K562 (cell line): Measurements from ENCODE around the gene PPIC.

Experiments used
- CCNT2 ChIP-seq: IDR thresholded peaks from 2 replicates; pipeline ENCODE4 v1.6.1; 2011; ENCODE audit warnings: borderline replicate concordance, low read depth, mild to moderate bottlenecking, moderate library complexity, mixed read lengths, low read length; ENCODE audit not compliant: insufficient read length; ENCODE audit errors: extremely low read depth
- CTBP1 ChIP-seq: fragments of 450-650 bp; IDR thresholded peaks from 2 replicates; pipeline ENCODE4 v1.6.1; 2016; ENCODE audit warnings: borderline replicate concordance
- CTCF ChIP-seq, 3 experiments: IDR thresholded peaks in 2 of 3; conservative IDR thresholded peaks in 1 of 3; 2 replicates each; pipeline ENCODE4 v1.5.1; 2011 to 2012; ENCODE audit warnings: low read length in 3 of 3, mild to moderate bottlenecking in 3 of 3, control low read depth in 2 of 3, improper control_type of control experiment in 1 of 3, inconsistent platforms in 1 of 3, low read depth in 1 of 3, mixed read lengths in 1 of 3, moderate library complexity in 1 of 3; ENCODE audit not compliant: insufficient read depth in 2 of 3
- E2F6 ChIP-seq, 2 experiments: IDR thresholded peaks; 2 replicates each; pipeline ENCODE4 v1.6.1; 2011; ENCODE audit warnings: borderline replicate concordance in 1 of 2, control low read depth in 1 of 2, low read depth in 1 of 2, low read length in 1 of 2, mild to moderate bottlenecking in 1 of 2, mixed read lengths in 1 of 2, moderate library complexity in 1 of 2; ENCODE audit not compliant: insufficient read depth in 1 of 2, insufficient read length in 1 of 2, poor library complexity in 1 of 2, severe bottlenecking in 1 of 2; ENCODE audit errors: extremely low read depth in 1 of 2
- IRF2 ChIP-seq: sonication (generic); formaldehyde crosslinking; IDR thresholded peaks from 2 replicates; pipeline ENCODE4 v1.8.1; 2022; ENCODE audit warnings: mild to moderate bottlenecking, missing genetic modification reagents
- NCOA2 ChIP-seq, 2 experiments: fragments of 450-650 bp; IDR thresholded peaks; 2 replicates each; pipeline ENCODE4 v1.6.1; 2018; ENCODE audit warnings: mild to moderate bottlenecking in 2 of 2, moderate library complexity in 1 of 2; ENCODE audit not compliant: partially characterized antibody in 2 of 2
- NKRF ChIP-seq: fragments of 450-650 bp; IDR thresholded peaks from 2 replicates; pipeline ENCODE4 v1.6.1; 2016; ENCODE audit warnings: borderline replicate concordance
- TCF7L2 ChIP-seq: fragments of 150-350 bp; IDR thresholded peaks from 2 replicates; pipeline ENCODE4 v1.6.1; 2016; ENCODE audit warnings: low read depth, mild to moderate bottlenecking, low read length, moderate library complexity
- USF2 ChIP-seq: sonication (generic); formaldehyde crosslinking; IDR thresholded peaks from 2 replicates; pipeline ENCODE4 v1.5.0; 2020; ENCODE audit warnings: missing genetic modification reagents
- XRCC3 ChIP-seq: fragments of 450-650 bp; IDR thresholded peaks from 2 replicates; pipeline ENCODE4 v1.6.1; 2017; ENCODE audit warnings: mild to moderate bottlenecking, moderate library complexity
- YY1 ChIP-seq, 3 experiments: IDR thresholded peaks; 2 replicates each; pipeline ENCODE4 v1.6.1; 2011; ENCODE audit warnings: low read length in 2 of 3, mild to moderate bottlenecking in 2 of 3, moderate library complexity in 2 of 3, borderline replicate concordance in 1 of 3, control low read depth in 1 of 3, low read depth in 1 of 3; ENCODE audit not compliant: insufficient read depth in 3 of 3, insufficient replicate concordance in 2 of 3, control insufficient read depth in 1 of 3, insufficient read length in 1 of 3; ENCODE audit errors: extremely low read depth in 1 of 3
- ZFP36 ChIP-seq: fragments of 150-350 bp; IDR thresholded peaks from 2 replicates; pipeline ENCODE4 v1.6.1; 2018; ENCODE audit warnings: low read length, low read depth; ENCODE audit not compliant: partially characterized antibody
- ZNF253 ChIP-seq: fragments of 250-450 bp; sonication (Bioruptor Pico); conservative IDR thresholded peaks from 2 replicates; pipeline ENCODE4 v1.6.1; 2021; ENCODE audit warnings: mild to moderate bottlenecking
- ZNF655 ChIP-seq: fragments of 250-450 bp; sonication (Bioruptor Pico); IDR thresholded peaks from 2 replicates; pipeline ENCODE4 v1.5.0; 2021

- TF ChIP-seq CTBP1 = no peak
- TF ChIP-seq XRCC3 = no peak
- no peak for TF ChIP-seq CTCF (IDR thresholded peaks at IDR 0.05 in 2 of 3, conservative IDR thresholded peaks at IDR 0.05 in 1 of 3; ENCODE audit: insufficient read depth in 2 of 3, low read depth in 1 of 3, low read length in 3 of 3)
- TF ChIP-seq USF2 (CRISPR knock-in tag) = no peak
- TF ChIP-seq ZNF655 = no peak
- TF ChIP-seq ZFP36 = no peak
- TF ChIP-seq E2F6 (IDR thresholded peaks at IDR 0.05; ENCODE audit: borderline replicate concordance in 1 of 2, extremely low read depth in 1 of 2, insufficient read depth in 1 of 2, insufficient read length in 1 of 2, low read depth in 1 of 2, low read length in 1 of 2, poor library complexity in 1 of 2, severe bottlenecking in 1 of 2) = no peak
- no peak for TF ChIP-seq ZNF253 (CRISPR knock-in tag)
- no peak for TF ChIP-seq CCNT2
- TF ChIP-seq NCOA2 (IDR thresholded peaks at IDR 0.05; ENCODE audit: partially characterized antibody in 2 of 2) = no peak
- TF ChIP-seq TCF7L2 = no peak
- TF ChIP-seq IRF2 (CRISPR knock-in tag) = no peak
- no peak for TF ChIP-seq NKRF
- no peak for TF ChIP-seq YY1 (IDR thresholded peaks at IDR 0.05; ENCODE audit: borderline replicate concordance in 1 of 3, control insufficient read depth in 1 of 3, extremely low read depth in 1 of 3, insufficient read depth in 3 of 3, insufficient read length in 1 of 3, insufficient replicate concordance in 2 of 3, low read depth in 1 of 3, low read length in 2 of 3)
These were observed 50.4 kb downstream of the PPIC start for GRCh38 chr5:122985954-122986721.
